H1 (cell line): ENCODE results near the gene PES1. TPM values are rescaled to one million over a fixed set of nuclear protein-coding genes. Genes with fewer than 3 reads are reported as not detected.

Experiments used
- GABPA ChIP-seq: IDR thresholded peaks from 2 replicates; pipeline ENCODE4 v1.6.1; 2011; ENCODE audit warnings: mild to moderate bottlenecking, low read length, moderate library complexity, borderline replicate concordance; ENCODE audit not compliant: insufficient read depth
- KDM4A ChIP-seq: IDR thresholded peaks from one replicate; pipeline ENCODE4 v1.7.1; 2012; ENCODE audit warnings: low read depth, mild to moderate bottlenecking, moderate library complexity, low read length, inconsistent platforms; ENCODE audit not compliant: severe bottlenecking
- PHF8 ChIP-seq: fragments of 200-600 bp; sonication (generic); conservative IDR thresholded peaks from 2 replicates; pipeline ENCODE4 v1.7.1; 2012; ENCODE audit warnings: low read depth, mild to moderate bottlenecking, inconsistent platforms, low read length, moderate library complexity
- POLR2A ChIP-seq, 2 experiments: IDR thresholded peaks; 1 replicate in 1 of 2; 2 replicates in 1 of 2; pipeline ENCODE4 v1.6.1; 2011; ENCODE audit warnings: low read depth in 2 of 2, low read length in 2 of 2, mild to moderate bottlenecking in 2 of 2; ENCODE audit errors: control extremely low read depth in 1 of 2
- POU5F1 ChIP-seq: IDR thresholded peaks from 2 replicates; pipeline ENCODE4 v1.6.1; 2011; ENCODE audit warnings: low read depth, mild to moderate bottlenecking, low read length, moderate library complexity
- RBBP5 ChIP-seq: IDR thresholded peaks from 2 replicates; pipeline ENCODE4 v1.7.1; 2012; ENCODE audit warnings: low read depth, mild to moderate bottlenecking, inconsistent platforms, low read length, moderate library complexity, borderline replicate concordance
- RXRA ChIP-seq: IDR thresholded peaks from 2 replicates; pipeline ENCODE4 v1.6.1; 2011; ENCODE audit warnings: low read depth, mild to moderate bottlenecking, low read length, moderate library complexity; ENCODE audit not compliant: insufficient read depth
- YY1 ChIP-seq: IDR thresholded peaks from 2 replicates; pipeline ENCODE4 v1.6.1; 2011; ENCODE audit warnings: low read depth, mild to moderate bottlenecking, low read length
- polyA plus RNA-seq, 7 experiments: library from polyadenylated mRNA; depleted of rRNA in 3 of 7; stranded (reverse) in 5 of 7; unstranded in 2 of 7; fragments of >200 nt in 5 of 7; fragments of 200-250 nt in 2 of 7; gene quantifications; 1 replicate in 5 of 7; 2 replicates in 1 of 7; 4 replicates in 1 of 7; pipeline versions ENCODE4 v1.2.1 to v1.2.3, GENCODE V29; 2011 to 2013; ENCODE audit warnings: missing spikeins in 2 of 7, mixed read lengths in 2 of 7
- total RNA-seq: library from RNA; stranded (reverse); fragmentation: NEBNext Ultra II Directional; extraction: Animal tissue kit (Norgen Biotek cat#: 25700); gene quantifications from 2 replicates; pipeline ENCODE4 v1.2.1, GENCODE V29; 2021
- TF ChIP-seq, protein P1 (sequence below): IDR thresholded peaks from 2 replicates; pipeline ENCODE4 v1.6.1; 2012; ENCODE audit warnings: inconsistent platforms

PES1 gene
- total and polyA plus RNA-seq, 2 of the 8 experiments (the other 6 are each of a cell fraction or from before 2014, with no cell fraction given) = 121 to 191 TPM

DNA sequence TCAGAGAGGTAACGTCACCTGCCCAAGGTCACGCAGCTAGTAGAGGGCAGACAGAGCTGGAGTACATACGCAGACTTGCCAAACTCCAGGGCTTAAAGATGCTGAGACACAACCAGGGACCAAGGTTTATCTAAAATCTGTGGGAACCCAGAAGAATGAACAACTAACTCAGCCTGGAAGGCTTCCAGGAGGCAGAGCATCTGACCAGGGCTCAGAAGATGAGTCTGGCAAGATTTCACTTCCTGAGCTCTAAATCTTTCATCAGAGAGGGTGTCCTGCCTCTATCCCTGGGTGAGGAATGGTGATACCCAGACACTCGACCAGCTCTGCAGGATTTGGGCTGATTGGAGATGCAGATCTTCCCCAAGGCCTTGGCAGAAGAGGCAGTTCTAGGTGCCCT, 26.4 kb downstream of the PES1 start (continued):
- TF ChIP-seq YY1 (no peak), GABPA (no peak), POU5F1 (no peak), RXRA (no peak), RBBP5 (no peak), PHF8 (no peak), POLR2A (IDR thresholded peaks at IDR 0.05; ENCODE audit: control extremely low read depth in 1 of 2, low read depth in 2 of 2, low read length in 2 of 2) (no peak), KDM4A (no peak)
- TF ChIP-seq, protein P1, sequence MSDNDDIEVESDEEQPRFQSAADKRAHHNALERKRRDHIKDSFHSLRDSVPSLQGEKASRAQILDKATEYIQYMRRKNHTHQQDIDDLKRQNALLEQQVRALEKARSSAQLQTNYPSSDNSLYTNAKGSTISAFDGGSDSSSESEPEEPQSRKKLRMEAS = no peak
